PC-9 (cell line): Measurements from ENCODE around the gene DGCR2.

ENCODE experiments used
- EZH2 ChIP-seq: fragments of 200-600 bp; sonication (generic); IDR thresholded peaks from 2 replicates; pipeline ENCODE4 v1.8.0; 2017; ENCODE audit warnings: antibody characterized with exemption, low read depth
- TF ChIP-seq, protein P1 (sequence below): fragments of 200-600 bp; sonication (generic); conservative IDR thresholded peaks from 2 replicates; pipeline ENCODE4 v1.6.1; 2017; ENCODE audit warnings: mixed run types, antibody characterized with exemption, mild to moderate bottlenecking, moderate library complexity

- TF ChIP-seq, protein P1, sequence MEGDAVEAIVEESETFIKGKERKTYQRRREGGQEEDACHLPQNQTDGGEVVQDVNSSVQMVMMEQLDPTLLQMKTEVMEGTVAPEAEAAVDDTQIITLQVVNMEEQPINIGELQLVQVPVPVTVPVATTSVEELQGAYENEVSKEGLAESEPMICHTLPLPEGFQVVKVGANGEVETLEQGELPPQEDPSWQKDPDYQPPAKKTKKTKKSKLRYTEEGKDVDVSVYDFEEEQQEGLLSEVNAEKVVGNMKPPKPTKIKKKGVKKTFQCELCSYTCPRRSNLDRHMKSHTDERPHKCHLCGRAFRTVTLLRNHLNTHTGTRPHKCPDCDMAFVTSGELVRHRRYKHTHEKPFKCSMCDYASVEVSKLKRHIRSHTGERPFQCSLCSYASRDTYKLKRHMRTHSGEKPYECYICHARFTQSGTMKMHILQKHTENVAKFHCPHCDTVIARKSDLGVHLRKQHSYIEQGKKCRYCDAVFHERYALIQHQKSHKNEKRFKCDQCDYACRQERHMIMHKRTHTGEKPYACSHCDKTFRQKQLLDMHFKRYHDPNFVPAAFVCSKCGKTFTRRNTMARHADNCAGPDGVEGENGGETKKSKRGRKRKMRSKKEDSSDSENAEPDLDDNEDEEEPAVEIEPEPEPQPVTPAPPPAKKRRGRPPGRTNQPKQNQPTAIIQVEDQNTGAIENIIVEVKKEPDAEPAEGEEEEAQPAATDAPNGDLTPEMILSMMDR = no peak
- no peak for TF ChIP-seq EZH2
Observed at GRCh38 chr22:19129871-19130270, 7.7 kb upstream of the DGCR2 start.
